Measurements from ENCODE around the gene NLRP2B.

GRCh38 chrX:57655065-57655464 lies 25.0 kb downstream of the NLRP2B start:
- TF ChIP-seq CTCF (IDR thresholded peaks at IDR 0.05) (no peak), EP300 (IDR thresholded peaks at IDR 0.05) (no peak), POLR2A (IDR thresholded peaks at IDR 0.05) (no peak)
